SK-N-SH treated with all-trans-retinoic acid at 6 μM for 48 hours (cell line): ENCODE measurements around the gene CLEC14A.

Experiments
- ATAC-seq: fragments of 200-7000 bp; cut with Tn5 transposase; 3 replicates; pipeline ENCODE4 v1.9.1; 2020; ENCODE audit warnings: mild to moderate bottlenecking, moderate library complexity
- ARNTL ChIP-seq: fragments of 450-650 bp; formaldehyde crosslinking; IDR thresholded peaks from 2 replicates; pipeline ENCODE4 v1.5.0; 2020; ENCODE audit warnings: low read depth, mild to moderate bottlenecking, moderate library complexity, borderline replicate concordance
- BACH2 ChIP-seq: fragments of 250-450 bp; sonication (Bioruptor Pico); IDR thresholded peaks from 2 replicates; pipeline ENCODE4 v1.9.0; 2021; ENCODE audit warnings: mild to moderate bottlenecking, borderline replicate concordance
- CSDC2 ChIP-seq: fragments of 250-450 bp; sonication (Bioruptor Pico); IDR thresholded peaks from 2 replicates; pipeline ENCODE4 v1.5.0; 2020; ENCODE audit warnings: mild to moderate bottlenecking, moderate library complexity
- ESRRG ChIP-seq: fragments of 250-450 bp; sonication (Bioruptor Pico); IDR thresholded peaks from 2 replicates; pipeline ENCODE4 v1.6.1; 2021; ENCODE audit warnings: mild to moderate bottlenecking
- GLIS3 ChIP-seq: fragments of 250-450 bp; sonication (Bioruptor Pico); IDR thresholded peaks from 2 replicates; pipeline ENCODE4 v1.5.0; 2020; ENCODE audit warnings: mild to moderate bottlenecking, moderate library complexity
- ISL1 ChIP-seq: fragments of 250-450 bp; sonication (Bioruptor Pico); IDR thresholded peaks from 2 replicates; pipeline ENCODE4 v2.1.2; 2022; ENCODE audit warnings: mild to moderate bottlenecking, moderate library complexity
- OSR1 ChIP-seq: fragments of 250-450 bp; sonication (Bioruptor Pico); IDR thresholded peaks from 2 replicates; pipeline ENCODE4 v1.8.0; 2022; ENCODE audit warnings: moderate library complexity, mild to moderate bottlenecking, inconsistent platforms
- PPARA ChIP-seq: fragments of 250-450 bp; sonication (Bioruptor Pico); IDR thresholded peaks from 2 replicates; pipeline ENCODE4 v1.5.0; 2020; ENCODE audit warnings: mild to moderate bottlenecking, borderline replicate concordance
- RARB ChIP-seq: fragments of 250-450 bp; sonication (Bioruptor Pico); IDR thresholded peaks from 2 replicates; pipeline ENCODE4 v1.8.0; 2021; ENCODE audit warnings: mild to moderate bottlenecking, moderate library complexity
- SNAI2 ChIP-seq: fragments of 250-450 bp; sonication (Bioruptor Pico); IDR thresholded peaks from 2 replicates; pipeline ENCODE4 v1.5.0; 2020; ENCODE audit warnings: mild to moderate bottlenecking, moderate library complexity
- TCF4 ChIP-seq: fragments of 250-450 bp; sonication (Bioruptor Pico); IDR thresholded peaks from 2 replicates; pipeline ENCODE4 v1.8.0; 2021; ENCODE audit warnings: mild to moderate bottlenecking, moderate library complexity, borderline replicate concordance
- TOX ChIP-seq: fragments of 250-450 bp; sonication (Bioruptor Pico); IDR thresholded peaks from 2 replicates; pipeline ENCODE4 v1.8.0; 2021; ENCODE audit warnings: mild to moderate bottlenecking, moderate library complexity, borderline replicate concordance
- ZC3H10 ChIP-seq: fragments of 250-450 bp; sonication (Bioruptor Pico); IDR thresholded peaks from 2 replicates; pipeline ENCODE4 v1.5.1; 2021; ENCODE audit warnings: mild to moderate bottlenecking, moderate library complexity
- ZFP3 ChIP-seq: fragments of 250-450 bp; sonication (Bioruptor Pico); IDR thresholded peaks from 2 replicates; pipeline ENCODE4 v1.5.0; 2020; ENCODE audit warnings: mild to moderate bottlenecking, moderate library complexity
- ZFP30 ChIP-seq: fragments of 450-650 bp; formaldehyde crosslinking; IDR thresholded peaks from 2 replicates; pipeline ENCODE4 v1.5.0; 2022; ENCODE audit warnings: mild to moderate bottlenecking, moderate library complexity
- ZNF565 ChIP-seq: fragments of 450-650 bp; formaldehyde crosslinking; conservative IDR thresholded peaks from 2 replicates; pipeline ENCODE4 v1.5.0; 2020; ENCODE audit warnings: low read depth, mild to moderate bottlenecking, moderate library complexity
- ZNF70 ChIP-seq: fragments of 450-650 bp; formaldehyde crosslinking; IDR thresholded peaks from 2 replicates; pipeline ENCODE4 v1.5.0; 2020; ENCODE audit warnings: mild to moderate bottlenecking, moderate library complexity
- ZNF8 ChIP-seq: fragments of 450-650 bp; formaldehyde crosslinking; IDR thresholded peaks from 2 replicates; pipeline ENCODE4 v1.5.0; 2020; ENCODE audit warnings: mild to moderate bottlenecking, moderate library complexity
- TF ChIP-seq, protein P1 (sequence below): fragments of 250-450 bp; sonication (Bioruptor Pico); IDR thresholded peaks from 2 replicates; pipeline ENCODE4 v1.8.0; 2020; ENCODE audit warnings: mild to moderate bottlenecking, moderate library complexity, borderline replicate concordance
- TF ChIP-seq, protein P2 (sequence below): fragments of 250-450 bp; sonication (Bioruptor Pico); IDR thresholded peaks from 2 replicates; pipeline ENCODE4 v1.5.1; 2021; ENCODE audit warnings: mild to moderate bottlenecking, moderate library complexity
- TF ChIP-seq, protein P3 (sequence below): fragments of 250-450 bp; sonication (Bioruptor Pico); IDR thresholded peaks from 2 replicates; pipeline ENCODE4 v1.8.0; 2021; ENCODE audit warnings: low read depth, mild to moderate bottlenecking, moderate library complexity, borderline replicate concordance
- TF ChIP-seq, protein P4 (sequence below): fragments of 250-450 bp; sonication (Bioruptor Pico); IDR thresholded peaks from 2 replicates; pipeline ENCODE4 v1.5.0; 2020; ENCODE audit warnings: mild to moderate bottlenecking, moderate library complexity

Gene CLEC14A

DNA sequence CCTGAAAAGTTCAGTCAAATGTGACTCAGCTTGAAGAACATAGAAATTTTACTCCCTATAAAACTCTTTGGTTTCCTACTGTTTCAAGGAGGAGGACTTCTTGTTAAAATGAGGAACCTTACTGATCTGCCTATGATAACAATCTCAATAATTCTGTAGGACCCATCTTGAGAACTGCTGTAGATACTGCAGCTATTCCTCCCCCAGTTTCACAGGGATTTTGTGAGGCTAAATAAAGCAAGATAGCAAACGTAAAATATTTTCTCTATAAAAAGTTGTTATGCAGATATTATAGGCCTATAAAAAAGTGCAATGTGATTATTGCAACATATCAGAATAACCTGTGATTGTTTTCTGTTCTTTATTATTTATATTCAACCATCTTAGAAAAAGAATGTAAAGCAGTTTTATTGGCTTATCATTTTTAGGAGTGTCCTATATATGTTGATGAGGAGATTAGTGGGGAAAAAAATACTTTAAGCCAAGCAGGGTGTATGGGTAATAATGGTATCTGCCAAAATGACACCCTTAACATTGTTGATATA lies 12.1 kb downstream of the CLEC14A start:
- no peak for ATAC-seq
- TF ChIP-seq ISL1 (CRISPR knock-in tag) (no peak), ZNF8 (CRISPR knock-in tag) (no peak), TOX (CRISPR knock-in tag) (no peak), ZNF70 (CRISPR knock-in tag) (no peak)
- TF ChIP-seq, protein P1, sequence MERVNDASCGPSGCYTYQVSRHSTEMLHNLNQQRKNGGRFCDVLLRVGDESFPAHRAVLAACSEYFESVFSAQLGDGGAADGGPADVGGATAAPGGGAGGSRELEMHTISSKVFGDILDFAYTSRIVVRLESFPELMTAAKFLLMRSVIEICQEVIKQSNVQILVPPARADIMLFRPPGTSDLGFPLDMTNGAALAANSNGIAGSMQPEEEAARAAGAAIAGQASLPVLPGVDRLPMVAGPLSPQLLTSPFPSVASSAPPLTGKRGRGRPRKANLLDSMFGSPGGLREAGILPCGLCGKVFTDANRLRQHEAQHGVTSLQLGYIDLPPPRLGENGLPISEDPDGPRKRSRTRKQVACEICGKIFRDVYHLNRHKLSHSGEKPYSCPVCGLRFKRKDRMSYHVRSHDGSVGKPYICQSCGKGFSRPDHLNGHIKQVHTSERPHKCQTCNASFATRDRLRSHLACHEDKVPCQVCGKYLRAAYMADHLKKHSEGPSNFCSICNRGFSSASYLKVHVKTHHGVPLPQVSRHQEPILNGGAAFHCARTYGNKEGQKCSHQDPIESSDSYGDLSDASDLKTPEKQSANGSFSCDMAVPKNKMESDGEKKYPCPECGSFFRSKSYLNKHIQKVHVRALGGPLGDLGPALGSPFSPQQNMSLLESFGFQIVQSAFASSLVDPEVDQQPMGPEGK, result no peak
- TF ChIP-seq, protein P2, sequence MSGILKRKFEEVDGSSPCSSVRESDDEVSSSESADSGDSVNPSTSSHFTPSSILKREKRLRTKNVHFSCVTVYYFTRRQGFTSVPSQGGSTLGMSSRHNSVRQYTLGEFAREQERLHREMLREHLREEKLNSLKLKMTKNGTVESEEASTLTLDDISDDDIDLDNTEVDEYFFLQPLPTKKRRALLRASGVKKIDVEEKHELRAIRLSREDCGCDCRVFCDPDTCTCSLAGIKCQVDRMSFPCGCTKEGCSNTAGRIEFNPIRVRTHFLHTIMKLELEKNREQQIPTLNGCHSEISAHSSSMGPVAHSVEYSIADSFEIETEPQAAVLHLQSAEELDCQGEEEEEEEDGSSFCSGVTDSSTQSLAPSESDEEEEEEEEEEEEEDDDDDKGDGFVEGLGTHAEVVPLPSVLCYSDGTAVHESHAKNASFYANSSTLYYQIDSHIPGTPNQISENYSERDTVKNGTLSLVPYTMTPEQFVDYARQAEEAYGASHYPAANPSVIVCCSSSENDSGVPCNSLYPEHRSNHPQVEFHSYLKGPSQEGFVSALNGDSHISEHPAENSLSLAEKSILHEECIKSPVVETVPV (CRISPR knock-in tag), result no peak
- TF ChIP-seq, all 23 proteins: peak for 0

DNA sequence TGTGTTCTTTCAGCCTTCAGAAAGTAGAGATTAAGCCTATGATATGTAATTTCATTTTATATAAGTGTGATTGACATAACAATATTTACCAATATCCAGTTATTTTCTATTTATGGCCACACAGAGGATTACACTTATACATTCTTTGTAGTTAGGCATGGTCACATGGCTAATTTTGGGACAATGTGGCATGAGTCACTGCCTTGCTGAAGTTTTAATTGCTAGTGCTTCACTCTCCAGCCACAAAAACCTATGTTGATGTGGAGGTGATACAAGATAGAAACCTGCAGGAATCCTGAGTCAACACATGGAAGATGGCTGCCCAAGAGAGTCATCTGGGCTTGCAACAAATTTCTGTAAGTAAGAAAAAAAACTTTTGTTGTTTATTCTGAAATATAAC lies 17.0 kb downstream of the CLEC14A start:
- ATAC-seq, result no peak
- TF ChIP-seq ZNF70 (CRISPR knock-in tag), result no peak
- no peak for TF ChIP-seq ISL1 (CRISPR knock-in tag)
- no peak for TF ChIP-seq ESRRG (CRISPR knock-in tag)
- no peak for TF ChIP-seq ZC3H10 (CRISPR knock-in tag)
- TF ChIP-seq, protein P1, result no peak
- TF ChIP-seq, protein P3, sequence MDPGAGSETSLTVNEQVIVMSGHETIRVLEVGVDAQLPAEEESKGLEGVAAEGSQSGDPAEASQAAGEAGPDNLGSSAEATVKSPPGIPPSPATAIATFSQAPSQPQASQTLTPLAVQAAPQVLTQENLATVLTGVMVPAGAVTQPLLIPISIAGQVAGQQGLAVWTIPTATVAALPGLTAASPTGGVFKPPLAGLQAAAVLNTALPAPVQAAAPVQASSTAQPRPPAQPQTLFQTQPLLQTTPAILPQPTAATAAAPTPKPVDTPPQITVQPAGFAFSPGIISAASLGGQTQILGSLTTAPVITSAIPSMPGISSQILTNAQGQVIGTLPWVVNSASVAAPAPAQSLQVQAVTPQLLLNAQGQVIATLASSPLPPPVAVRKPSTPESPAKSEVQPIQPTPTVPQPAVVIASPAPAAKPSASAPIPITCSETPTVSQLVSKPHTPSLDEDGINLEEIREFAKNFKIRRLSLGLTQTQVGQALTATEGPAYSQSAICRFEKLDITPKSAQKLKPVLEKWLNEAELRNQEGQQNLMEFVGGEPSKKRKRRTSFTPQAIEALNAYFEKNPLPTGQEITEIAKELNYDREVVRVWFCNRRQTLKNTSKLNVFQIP (CRISPR knock-in tag), result no peak
- no peak for TF ChIP-seq TOX (CRISPR knock-in tag)
- no peak for TF ChIP-seq CSDC2 (CRISPR knock-in tag)
- TF ChIP-seq OSR1 (CRISPR knock-in tag), result no peak

DNA sequence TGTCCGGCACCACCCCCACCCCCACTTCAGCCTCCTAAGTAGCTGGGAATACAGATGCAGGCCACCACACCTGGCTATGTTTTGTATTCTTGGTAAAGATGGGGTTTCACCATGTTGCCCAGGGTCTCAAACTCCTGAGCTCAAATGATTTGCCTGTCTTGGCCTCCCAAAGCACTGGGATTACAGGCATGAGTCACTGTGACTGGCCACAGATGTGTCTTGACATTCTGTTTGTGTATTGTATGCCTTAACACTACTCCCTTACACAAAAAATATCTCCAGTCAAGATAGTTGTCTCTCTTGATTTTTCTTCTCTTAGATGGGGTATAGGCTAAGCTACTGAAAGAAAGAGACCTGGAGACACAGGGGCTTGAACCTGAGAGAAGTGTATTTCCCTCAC lies 17.6 kb downstream of the CLEC14A start:
- TF ChIP-seq, protein P2 (CRISPR knock-in tag), result no peak
- TF ChIP-seq, protein P3 (CRISPR knock-in tag), result no peak
- TF ChIP-seq ARNTL (CRISPR knock-in tag) (no peak), GLIS3 (no peak), ZFP3 (CRISPR knock-in tag) (no peak), ZFP30 (no peak), CSDC2 (CRISPR knock-in tag) (no peak), TCF4 (CRISPR knock-in tag) (no peak), RARB (CRISPR knock-in tag) (no peak), PPARA (no peak), TOX (CRISPR knock-in tag) (no peak), ZNF565 (CRISPR knock-in tag) (no peak), ZNF70 (CRISPR knock-in tag) (no peak), SNAI2 (CRISPR knock-in tag) (no peak), BACH2 (CRISPR knock-in tag) (no peak), ESRRG (CRISPR knock-in tag) (no peak)
- TF ChIP-seq, protein P1, result no peak
- TF ChIP-seq, protein P4, sequence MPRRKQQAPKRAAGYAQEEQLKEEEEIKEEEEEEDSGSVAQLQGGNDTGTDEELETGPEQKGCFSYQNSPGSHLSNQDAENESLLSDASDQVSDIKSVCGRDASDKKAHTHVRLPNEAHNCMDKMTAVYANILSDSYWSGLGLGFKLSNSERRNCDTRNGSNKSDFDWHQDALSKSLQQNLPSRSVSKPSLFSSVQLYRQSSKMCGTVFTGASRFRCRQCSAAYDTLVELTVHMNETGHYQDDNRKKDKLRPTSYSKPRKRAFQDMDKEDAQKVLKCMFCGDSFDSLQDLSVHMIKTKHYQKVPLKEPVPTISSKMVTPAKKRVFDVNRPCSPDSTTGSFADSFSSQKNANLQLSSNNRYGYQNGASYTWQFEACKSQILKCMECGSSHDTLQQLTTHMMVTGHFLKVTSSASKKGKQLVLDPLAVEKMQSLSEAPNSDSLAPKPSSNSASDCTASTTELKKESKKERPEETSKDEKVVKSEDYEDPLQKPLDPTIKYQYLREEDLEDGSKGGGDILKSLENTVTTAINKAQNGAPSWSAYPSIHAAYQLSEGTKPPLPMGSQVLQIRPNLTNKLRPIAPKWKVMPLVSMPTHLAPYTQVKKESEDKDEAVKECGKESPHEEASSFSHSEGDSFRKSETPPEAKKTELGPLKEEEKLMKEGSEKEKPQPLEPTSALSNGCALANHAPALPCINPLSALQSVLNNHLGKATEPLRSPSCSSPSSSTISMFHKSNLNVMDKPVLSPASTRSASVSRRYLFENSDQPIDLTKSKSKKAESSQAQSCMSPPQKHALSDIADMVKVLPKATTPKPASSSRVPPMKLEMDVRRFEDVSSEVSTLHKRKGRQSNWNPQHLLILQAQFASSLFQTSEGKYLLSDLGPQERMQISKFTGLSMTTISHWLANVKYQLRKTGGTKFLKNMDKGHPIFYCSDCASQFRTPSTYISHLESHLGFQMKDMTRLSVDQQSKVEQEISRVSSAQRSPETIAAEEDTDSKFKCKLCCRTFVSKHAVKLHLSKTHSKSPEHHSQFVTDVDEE (CRISPR knock-in tag), result no peak
- TF ChIP-seq, all 23 proteins: peak for 0
- ATAC-seq, result no peak
